AG04449 (cell line): ENCODE results near the gene DUOXA2.

Source experiments
- CTCF ChIA-PET: fragments of 350-600 bp; formaldehyde crosslinking; extraction: SDS; loops from one replicate; lab custom pipeline; 2021; ENCODE audit warnings: antibody characterized with exemption; lab: Yijun Ruan, JAX
- POLR2A ChIA-PET: fragments of 400-600, 350-600 bp; formaldehyde crosslinking; extraction: SDS; loops from one replicate; lab custom pipeline; 2020; ENCODE audit warnings: antibody characterized with exemption, inconsistent platforms; lab: Yijun Ruan, JAX
- DNase-seq: peaks from one replicate; pipeline ENCODE4 v3.0.0-alpha.2; 2010; ENCODE audit warnings: low read depth, low spot score
- H3K4me3 ChIP-seq: 2 replicates; pipeline ENCODE4 v1.5.1; 2011; ENCODE audit warnings: low read depth, mild to moderate bottlenecking, control low read depth, low read length
- TF ChIP-seq, protein P1 (sequence below): IDR thresholded peaks from one replicate; pipeline ENCODE4 v1.5.1; 2011; ENCODE audit warnings: mild to moderate bottlenecking, moderate library complexity, low read length, control low read depth, inconsistent platforms; ENCODE audit not compliant: insufficient read depth; ENCODE audit errors: missing control alignments

Gene DUOXA2

DNA sequence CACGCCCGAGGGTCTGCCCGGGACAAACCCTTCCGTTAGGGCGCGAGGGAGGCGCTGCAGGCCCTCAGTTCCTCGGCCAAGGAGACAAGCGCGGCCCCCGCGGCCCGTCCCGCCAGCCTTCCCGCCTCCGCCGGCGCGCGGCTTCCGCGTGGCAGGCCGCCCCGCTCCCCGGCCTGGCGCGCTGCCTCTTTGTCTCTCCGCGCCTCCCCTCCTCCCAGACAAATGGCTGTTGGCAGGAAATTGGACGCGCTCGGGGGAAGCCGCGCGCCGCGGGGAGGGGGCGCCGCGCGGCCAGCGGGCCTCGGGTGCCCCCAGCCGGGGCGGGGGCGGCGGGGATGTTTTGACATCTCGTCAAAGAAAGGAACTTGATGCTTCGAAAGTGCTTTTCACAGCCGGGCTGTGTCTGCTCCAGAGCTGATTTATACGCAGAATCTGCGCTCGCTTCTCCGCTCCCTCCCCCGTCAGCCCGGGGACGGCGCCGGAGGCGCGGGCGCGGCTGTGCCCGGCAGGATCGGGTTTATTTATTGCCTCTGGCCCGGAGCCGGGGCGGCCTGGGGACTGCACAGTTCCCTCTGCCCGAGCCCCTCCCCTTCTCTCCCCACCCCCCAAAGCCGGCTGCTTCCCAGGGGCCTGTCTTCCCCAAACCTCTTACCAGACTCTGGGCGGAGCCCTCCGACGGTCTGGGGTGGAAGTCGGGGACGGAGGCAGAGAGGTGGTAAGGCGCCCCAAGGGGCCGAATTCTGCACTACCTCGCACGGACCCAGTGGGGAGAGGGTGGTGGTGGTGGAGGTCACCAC, 52.9 kb downstream of the DUOXA2 start:
- ChIA-PET CTCF (interaction anchor here (0.6 to 4.3 kb wide), 17 partner anchors 8 to 290 kb away, joined by 3 to 57 read pairs (median 4); no protein-coding TSS in a partner anchor), POLR2A (interaction anchor here (1.0 to 1.6 kb wide), 2 partner anchors 19 to 31 kb away, joined by 4 read pairs; no protein-coding TSS in a partner anchor)
- H3K4me3 ChIP-seq: peak overlapping the region; percentile 60
- peak; percentile 34 for DNase-seq
- TF ChIP-seq, protein P1, sequence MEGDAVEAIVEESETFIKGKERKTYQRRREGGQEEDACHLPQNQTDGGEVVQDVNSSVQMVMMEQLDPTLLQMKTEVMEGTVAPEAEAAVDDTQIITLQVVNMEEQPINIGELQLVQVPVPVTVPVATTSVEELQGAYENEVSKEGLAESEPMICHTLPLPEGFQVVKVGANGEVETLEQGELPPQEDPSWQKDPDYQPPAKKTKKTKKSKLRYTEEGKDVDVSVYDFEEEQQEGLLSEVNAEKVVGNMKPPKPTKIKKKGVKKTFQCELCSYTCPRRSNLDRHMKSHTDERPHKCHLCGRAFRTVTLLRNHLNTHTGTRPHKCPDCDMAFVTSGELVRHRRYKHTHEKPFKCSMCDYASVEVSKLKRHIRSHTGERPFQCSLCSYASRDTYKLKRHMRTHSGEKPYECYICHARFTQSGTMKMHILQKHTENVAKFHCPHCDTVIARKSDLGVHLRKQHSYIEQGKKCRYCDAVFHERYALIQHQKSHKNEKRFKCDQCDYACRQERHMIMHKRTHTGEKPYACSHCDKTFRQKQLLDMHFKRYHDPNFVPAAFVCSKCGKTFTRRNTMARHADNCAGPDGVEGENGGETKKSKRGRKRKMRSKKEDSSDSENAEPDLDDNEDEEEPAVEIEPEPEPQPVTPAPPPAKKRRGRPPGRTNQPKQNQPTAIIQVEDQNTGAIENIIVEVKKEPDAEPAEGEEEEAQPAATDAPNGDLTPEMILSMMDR: peak; percentile 77

DNA sequence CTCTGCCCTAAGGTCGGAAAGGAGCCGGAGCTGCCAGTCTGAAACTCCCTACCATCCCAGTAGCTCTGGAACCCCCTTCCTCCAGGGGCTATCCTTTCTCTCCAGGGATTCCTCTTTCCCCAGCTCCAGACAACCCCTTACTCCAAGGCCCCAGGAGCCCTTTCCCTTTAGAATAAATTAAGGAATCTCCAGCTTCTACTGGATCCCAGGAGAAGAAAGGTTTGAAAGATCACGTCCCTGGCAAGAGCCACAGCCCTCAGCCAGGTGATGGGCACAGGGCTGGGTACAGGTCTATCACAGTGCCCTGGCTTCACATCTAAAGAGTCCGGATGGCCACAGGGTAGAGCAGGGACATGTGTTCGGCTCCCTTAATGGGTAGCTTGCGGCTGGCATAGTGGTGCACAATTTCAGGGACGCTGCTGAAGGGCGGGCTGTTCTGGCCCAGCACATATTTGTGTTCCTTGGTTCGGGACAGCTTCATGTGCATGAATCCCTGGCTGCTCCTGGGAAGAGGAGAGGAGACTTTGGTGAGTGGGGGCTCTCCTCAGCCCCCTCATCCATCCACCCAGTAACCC, 53.6 kb downstream of the DUOXA2 start:
- POLR2A ChIA-PET: interaction anchor here (0.6 to 1.6 kb wide), 3 partner anchors 18 to 263 kb away, joined by 3 to 4 read pairs (median 4); no protein-coding TSS in a partner anchor
- peak overlapping the region; percentile 60 for H3K4me3 ChIP-seq
- TF ChIP-seq, protein P1: no peak
- no peak for DNase-seq
- CTCF ChIA-PET: interaction anchor here (0.6 to 4.3 kb wide), 19 partner anchors 9 to 290 kb away, joined by 3 to 57 read pairs (median 4); partner anchors contain the start of gene SHF
